Neuronal stem cell (in vitro differentiated cells): ENCODE measurements around the gene SCEL.

ENCODE experiments used
- DNase-seq: peaks from one replicate; pipeline ENCODE4 v3.0.0-alpha.2; 2013; ENCODE audit warnings: low spot score
- H2AFZ ChIP-seq: one replicate; pipeline ENCODE4 v1.6.1; 2013; ENCODE audit warnings: mild to moderate bottlenecking, low read length, inconsistent platforms
- H2AK5ac ChIP-seq: 2 replicates; pipeline ENCODE4 v1.6.1; 2013; ENCODE audit warnings: low read depth, mild to moderate bottlenecking, inconsistent platforms, low read length, moderate library complexity, mixed read lengths
- H2BK120ac ChIP-seq: 2 replicates; pipeline ENCODE4 v1.6.1; 2013; ENCODE audit warnings: low read depth, mild to moderate bottlenecking, inconsistent platforms, low read length, moderate library complexity, mixed read lengths
- H2BK12ac ChIP-seq: one replicate; pipeline ENCODE4 v1.6.1; 2013; ENCODE audit warnings: low read length, inconsistent platforms
- H2BK15ac ChIP-seq: 2 replicates; pipeline ENCODE4 v1.6.1; 2013; ENCODE audit warnings: mild to moderate bottlenecking, low read length, inconsistent platforms, mixed read lengths
- H2BK5ac ChIP-seq: one replicate; pipeline ENCODE4 v1.6.1; 2013; ENCODE audit warnings: inconsistent platforms, mild to moderate bottlenecking, low read length, moderate library complexity
- H3K14ac ChIP-seq: one replicate; pipeline ENCODE4 v1.6.1; 2013; ENCODE audit warnings: low read length, inconsistent platforms
- H3K18ac ChIP-seq: 2 replicates; pipeline ENCODE4 v1.6.1; 2013; ENCODE audit warnings: low read length, inconsistent platforms
- H3K23ac ChIP-seq: 2 replicates; pipeline ENCODE4 v1.6.1; 2013; ENCODE audit warnings: low read depth, mild to moderate bottlenecking, mixed read lengths, low read length, inconsistent platforms; ENCODE audit not compliant: poor library complexity
- H3K27ac ChIP-seq: replicated peaks from 3 replicates; pipeline ENCODE4 v1.5.1; 2013; ENCODE audit warnings: low read length, inconsistent platforms
- H3K27me3 ChIP-seq, 3 experiments: 2 replicates each; pipeline ENCODE4 v1.6.1; 2013; ENCODE audit warnings: low read length in 3 of 3, mild to moderate bottlenecking in 2 of 3, inconsistent platforms in 1 of 3, low read depth in 1 of 3, mixed read lengths in 1 of 3, moderate library complexity in 1 of 3; ENCODE audit not compliant: control insufficient read depth in 3 of 3, insufficient read depth in 3 of 3
- H3K36me3 ChIP-seq, 2 donors: replicated peaks in 1 of 2; 2 replicates each; pipeline ENCODE4 v1.6.1; 2013; ENCODE audit warnings: low read length in 2 of 2; ENCODE audit not compliant: control insufficient read depth in 2 of 2, insufficient read depth in 2 of 2
- H3K4ac ChIP-seq: 2 replicates; pipeline ENCODE4 v1.6.1; 2013; ENCODE audit warnings: inconsistent platforms, mild to moderate bottlenecking, low read length, moderate library complexity
- H3K4me1 ChIP-seq, 2 donors: 1 replicate in 1 of 2; 2 replicates in 1 of 2; pipeline ENCODE4 v1.6.1; 2013; ENCODE audit warnings: low read length in 2 of 2, low read depth in 1 of 2; ENCODE audit not compliant: control insufficient read depth in 2 of 2, insufficient read depth in 1 of 2
- H3K4me2 ChIP-seq: one replicate; pipeline ENCODE4 v1.6.1; 2013; ENCODE audit warnings: mild to moderate bottlenecking, low read length, inconsistent platforms; ENCODE audit not compliant: insufficient read depth, poor library complexity, severe bottlenecking
- H3K4me3 ChIP-seq, 2 donors: 2 replicates each; pipeline ENCODE4 v1.5.1; 2013; ENCODE audit warnings: low read length in 2 of 2, mild to moderate bottlenecking in 2 of 2, inconsistent platforms in 1 of 2, moderate library complexity in 1 of 2
- H3K79me1 ChIP-seq: one replicate; pipeline ENCODE4 v1.6.1; 2013; ENCODE audit warnings: low read depth, mild to moderate bottlenecking, inconsistent platforms, low read length, moderate library complexity
- H3K9ac ChIP-seq: one replicate; pipeline ENCODE4 v1.6.1; 2013; ENCODE audit warnings: mild to moderate bottlenecking, low read depth, low read length, inconsistent platforms; ENCODE audit not compliant: poor library complexity
- H3K9me3 ChIP-seq, 2 donors: replicated peaks in 1 of 2; 2 replicates each; pipeline versions ENCODE3 to v1.6.1; 2013; ENCODE audit warnings: low read length in 2 of 2, mild to moderate bottlenecking in 2 of 2, inconsistent platforms in 1 of 2, low read depth in 1 of 2, mixed read lengths in 1 of 2, moderate library complexity in 1 of 2; ENCODE audit not compliant: control insufficient read depth in 2 of 2, insufficient read depth in 1 of 2
- H4K8ac ChIP-seq: one replicate; pipeline ENCODE4 v1.6.1; 2013; ENCODE audit warnings: low read depth, mild to moderate bottlenecking, inconsistent platforms, low read length, moderate library complexity
- H4K91ac ChIP-seq: one replicate; pipeline ENCODE4 v1.6.1; 2013; ENCODE audit warnings: low read length, low read depth, mild to moderate bottlenecking, inconsistent platforms; ENCODE audit not compliant: poor library complexity
- WGBS, 2 donors: extraction: QIAGEN DNeasy Blood & Tissue Kit; methylation state at CpG; one replicate each; pipeline ENCODE4 v1.1.7; 2013; ENCODE audit warnings: missing lambda C conversion rate in 2 of 2, mixed read lengths in 1 of 2; ENCODE audit not compliant: insufficient read length in 2 of 2, insufficient replicate concordance in 1 of 2; ENCODE audit errors: extremely low coverage in 2 of 2; 5-methylcytosine and 5-hydroxymethylcytosine counted together

SCEL gene

DNA sequence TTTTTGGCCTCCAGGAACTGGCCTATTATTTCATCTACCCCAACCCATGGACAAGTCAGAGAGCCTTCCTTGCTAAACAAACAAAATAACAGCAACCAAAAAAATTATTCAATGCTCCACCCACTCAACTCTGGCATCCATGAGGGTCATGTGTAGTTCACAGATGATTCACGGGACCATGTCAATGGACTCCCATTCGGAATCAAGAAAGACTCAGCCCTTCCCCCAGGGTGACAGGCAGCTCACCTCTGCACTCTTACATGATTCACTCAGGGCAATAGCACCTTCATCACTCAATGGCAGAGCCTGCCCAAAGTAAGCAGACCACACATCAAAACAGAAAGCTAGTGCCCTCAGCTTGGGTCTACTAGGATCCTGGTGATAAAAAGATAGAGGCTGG lies 14.3 kb upstream of the SCEL start:
- no peak overlapping the region for H2BK12ac ChIP-seq

DNA sequence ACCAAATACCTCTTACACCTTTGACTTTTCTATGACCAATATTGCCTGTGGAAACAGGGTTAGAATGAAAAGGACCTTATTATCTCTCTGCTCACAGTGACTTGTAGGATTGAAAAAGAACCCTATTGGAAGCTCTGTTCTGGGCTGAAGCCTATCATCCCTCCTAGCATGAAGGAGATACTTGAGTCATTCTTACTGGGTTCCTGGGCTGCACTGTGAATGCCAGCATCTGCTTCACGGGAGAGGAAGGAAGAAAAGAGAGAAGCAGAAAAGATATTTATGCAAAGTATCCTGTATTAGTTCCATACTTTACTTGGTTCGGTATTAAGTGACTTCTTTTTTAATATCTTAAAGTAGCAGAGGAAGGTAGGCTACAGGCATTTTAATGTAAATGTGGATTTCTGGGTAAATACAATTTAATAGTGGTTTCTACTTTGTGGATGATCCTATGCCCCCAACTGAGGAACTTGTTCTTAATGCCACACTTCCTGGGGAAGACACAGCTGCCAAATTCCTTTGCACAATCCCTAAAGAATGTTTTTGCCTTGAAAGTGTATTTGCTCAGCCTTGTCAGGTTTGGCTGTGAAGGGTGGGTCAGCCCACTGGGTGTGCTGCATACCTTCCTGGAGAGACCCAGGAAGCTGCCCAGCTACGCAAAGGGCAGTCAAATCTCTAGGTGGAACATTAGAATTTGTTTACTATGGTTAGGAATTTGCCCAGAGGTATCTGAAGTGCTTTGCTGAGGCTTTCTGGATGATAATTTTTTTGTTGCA lies 13.7 kb upstream of the SCEL start:
- H2AK5ac ChIP-seq: no peak overlapping the region
- H3K9ac ChIP-seq: no peak overlapping the region
- H3K4me1 ChIP-seq: peaks cover 0 to 2% of the 10 kb centered on the region in 2 donors
- no peak overlapping the region for H3K4ac ChIP-seq
- no peak overlapping the region for H2BK15ac ChIP-seq
- H3K27me3 ChIP-seq: no peaks in the 10 kb centered on the region
- H2BK5ac ChIP-seq: no peak overlapping the region
- H3K4me3 ChIP-seq: no peak overlapping the region
- no CpG with 5 or more reads among the region's 3 CpGs for WGBS, 2 donors
- H2BK120ac ChIP-seq: no peak overlapping the region
- no peaks in the 10 kb centered on the region for H3K79me1 ChIP-seq
- H2BK12ac ChIP-seq: no peak overlapping the region
- no peak overlapping the region for H3K27ac ChIP-seq
- H3K23ac ChIP-seq: no peak overlapping the region
- no peak for DNase-seq
- H2AFZ ChIP-seq: no peak overlapping the region
- H3K18ac ChIP-seq: no peak overlapping the region
- no peak overlapping the region for H3K14ac ChIP-seq
- H3K4me2 ChIP-seq: no peak overlapping the region
- no peak overlapping the region for H4K8ac ChIP-seq
- no peak overlapping the region for H4K91ac ChIP-seq
- H3K36me3 ChIP-seq: no peaks in the 10 kb centered on the region
- no peaks in the 10 kb centered on the region for H3K9me3 ChIP-seq

More for the DNA sequence above, 14.3 kb upstream of the SCEL start:
- Histone ChIP-seq H3K4ac (no peak overlapping the region), H2AFZ (no peak overlapping the region), H3K4me3 (no peak overlapping the region), H3K23ac (no peak overlapping the region), H4K8ac (no peak overlapping the region), H3K27me3 (no peaks in the 10 kb centered on the region), H3K14ac (no peak overlapping the region), H3K4me1 (peaks cover 0 to 2% of the 10 kb centered on the region in 2 donors), H3K79me1 (no peaks in the 10 kb centered on the region), H2AK5ac (no peak overlapping the region), H3K18ac (no peak overlapping the region), H3K9ac (no peak overlapping the region), H3K36me3 (no peaks in the 10 kb centered on the region), H2BK5ac (no peak overlapping the region), H2BK120ac (no peak overlapping the region), H3K9me3 (no peaks in the 10 kb centered on the region), H4K91ac (no peak overlapping the region), H3K27ac (no peak overlapping the region), H3K4me2 (no peak overlapping the region), H2BK15ac (no peak overlapping the region)
- DNase-seq: no peak
- WGBS, 2 donors: no CpG with 5 or more reads among the region's 2 CpGs

DNA sequence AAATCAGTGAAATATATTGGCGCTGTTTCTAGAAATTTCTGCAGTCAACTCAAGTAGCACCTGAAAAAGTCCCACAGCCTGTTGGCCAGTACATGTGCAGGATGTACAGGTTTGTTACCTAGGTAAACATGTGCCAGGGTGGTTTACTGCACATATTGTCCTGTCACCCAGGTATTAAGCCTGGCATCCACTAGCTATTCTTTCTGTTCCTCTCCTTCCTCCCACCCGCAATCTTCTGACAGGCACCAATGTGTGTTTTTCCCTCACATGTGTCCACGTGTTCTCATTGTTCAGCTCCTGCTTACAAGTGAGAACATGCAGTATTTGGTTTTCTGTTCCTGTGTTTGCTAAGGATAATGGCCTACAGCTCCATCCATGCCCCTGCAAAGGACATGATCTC lies 13.1 kb upstream of the SCEL start:
- H2BK120ac ChIP-seq: no peak overlapping the region
- no peak overlapping the region for H3K27ac ChIP-seq
- no peak for DNase-seq
- no peak overlapping the region for H2BK12ac ChIP-seq
- H3K27me3 ChIP-seq: no peaks in the 10 kb centered on the region
- H4K91ac ChIP-seq: no peak overlapping the region
- H3K36me3 ChIP-seq: no peaks in the 10 kb centered on the region
- WGBS, 2 donors: no CpG with 5 or more reads among the region's 3 CpGs
- no peak overlapping the region for H3K9ac ChIP-seq
- H3K4ac ChIP-seq: no peak overlapping the region
- H2BK5ac ChIP-seq: no peak overlapping the region
- H3K4me2 ChIP-seq: no peak overlapping the region
- no peak overlapping the region for H4K8ac ChIP-seq
- H2BK15ac ChIP-seq: no peak overlapping the region
- H3K4me1 ChIP-seq: peaks cover 0 to 2% of the 10 kb centered on the region in 2 donors
- H3K4me3 ChIP-seq: no peak overlapping the region
- no peak overlapping the region for H3K14ac ChIP-seq
- no peaks in the 10 kb centered on the region for H3K9me3 ChIP-seq
- no peak overlapping the region for H3K18ac ChIP-seq
- H3K79me1 ChIP-seq: no peaks in the 10 kb centered on the region
- H3K23ac ChIP-seq: no peak overlapping the region
- no peak overlapping the region for H2AK5ac ChIP-seq
- H2AFZ ChIP-seq: no peak overlapping the region

DNA sequence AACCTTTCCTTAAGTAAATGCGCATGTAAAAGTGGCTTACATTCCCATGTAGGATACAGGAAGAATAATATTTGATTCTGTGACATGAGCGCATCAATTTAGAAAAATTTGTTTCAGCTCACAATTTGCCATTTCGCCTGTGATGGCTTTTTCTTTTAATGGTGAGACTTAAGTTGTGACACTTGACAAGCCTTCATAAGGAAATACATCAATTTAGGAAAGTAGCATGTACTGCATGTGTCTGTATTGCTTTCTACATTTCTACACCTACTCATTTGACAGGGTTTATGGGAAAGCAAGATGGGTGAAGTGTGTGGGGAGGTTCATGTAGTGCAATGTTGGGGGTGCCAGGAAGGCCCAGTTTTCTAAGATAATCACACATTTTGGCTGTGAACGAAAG lies 12.1 kb upstream of the SCEL start:
- no peak overlapping the region for H3K4me3 ChIP-seq
- H3K23ac ChIP-seq: no peak overlapping the region
- no peak overlapping the region for H3K4me2 ChIP-seq
- no peaks in the 10 kb centered on the region for H3K27me3 ChIP-seq
- H3K9ac ChIP-seq: no peak overlapping the region
- no peak for DNase-seq
- no peak overlapping the region for H2BK15ac ChIP-seq
- H4K91ac ChIP-seq: no peak overlapping the region
- H3K14ac ChIP-seq: no peak overlapping the region
- H3K4me1 ChIP-seq: peaks cover 0 to 2% of the 10 kb centered on the region in 2 donors
- no peaks in the 10 kb centered on the region for H3K36me3 ChIP-seq
- H2BK120ac ChIP-seq: no peak overlapping the region
- no peak overlapping the region for H3K27ac ChIP-seq
- H2BK12ac ChIP-seq: no peak overlapping the region
- no peak overlapping the region for H2AK5ac ChIP-seq
- H2BK5ac ChIP-seq: no peak overlapping the region
- no peaks in the 10 kb centered on the region for H3K9me3 ChIP-seq
- H3K79me1 ChIP-seq: no peaks in the 10 kb centered on the region
- H3K18ac ChIP-seq: no peak overlapping the region
- no peak overlapping the region for H3K4ac ChIP-seq
- WGBS, 2 donors: no CpG with 5 or more reads among the region's 4 CpGs
- H4K8ac ChIP-seq: no peak overlapping the region
- H2AFZ ChIP-seq: no peak overlapping the region
